Measurements from ENCODE around the gene NEK10.

DNA sequence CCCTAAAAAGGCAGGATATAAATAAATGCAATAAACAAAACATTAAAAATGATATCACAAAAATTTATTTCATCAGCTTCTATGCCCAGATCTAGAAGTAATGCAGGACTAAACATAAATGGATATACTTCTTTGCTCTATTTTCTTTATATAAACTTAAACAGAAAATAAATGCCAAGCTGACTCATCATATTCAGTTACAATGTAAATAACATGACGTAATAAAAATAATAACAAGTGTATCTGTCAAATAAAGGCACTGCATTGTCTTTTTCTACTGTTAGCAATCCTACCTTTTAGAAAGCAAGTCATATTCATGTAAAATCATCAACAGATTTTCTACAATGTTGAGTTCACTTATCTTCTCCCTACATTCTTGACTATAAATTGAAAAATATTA lies 61.6 kb downstream of the NEK10 start:
- TF ChIP-seq, protein P1, sequence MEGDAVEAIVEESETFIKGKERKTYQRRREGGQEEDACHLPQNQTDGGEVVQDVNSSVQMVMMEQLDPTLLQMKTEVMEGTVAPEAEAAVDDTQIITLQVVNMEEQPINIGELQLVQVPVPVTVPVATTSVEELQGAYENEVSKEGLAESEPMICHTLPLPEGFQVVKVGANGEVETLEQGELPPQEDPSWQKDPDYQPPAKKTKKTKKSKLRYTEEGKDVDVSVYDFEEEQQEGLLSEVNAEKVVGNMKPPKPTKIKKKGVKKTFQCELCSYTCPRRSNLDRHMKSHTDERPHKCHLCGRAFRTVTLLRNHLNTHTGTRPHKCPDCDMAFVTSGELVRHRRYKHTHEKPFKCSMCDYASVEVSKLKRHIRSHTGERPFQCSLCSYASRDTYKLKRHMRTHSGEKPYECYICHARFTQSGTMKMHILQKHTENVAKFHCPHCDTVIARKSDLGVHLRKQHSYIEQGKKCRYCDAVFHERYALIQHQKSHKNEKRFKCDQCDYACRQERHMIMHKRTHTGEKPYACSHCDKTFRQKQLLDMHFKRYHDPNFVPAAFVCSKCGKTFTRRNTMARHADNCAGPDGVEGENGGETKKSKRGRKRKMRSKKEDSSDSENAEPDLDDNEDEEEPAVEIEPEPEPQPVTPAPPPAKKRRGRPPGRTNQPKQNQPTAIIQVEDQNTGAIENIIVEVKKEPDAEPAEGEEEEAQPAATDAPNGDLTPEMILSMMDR (IDR thresholded peaks at IDR 0.05), result no peak
- no peak for TF ChIP-seq POLR2A (IDR thresholded peaks at IDR 0.05)
- no peak for TF ChIP-seq POLR2AphosphoS5 (IDR thresholded peaks at IDR 0.05; ENCODE audit: insufficient read depth in 1 of 2, low read depth in 1 of 2)
